SK-N-SH (cell line): ENCODE results near the gene SMOC1. TPM values are rescaled to one million over a fixed set of nuclear protein-coding genes. Genes with fewer than 3 reads are reported as not detected.

Experiments
- CTCF ChIA-PET: fragments of 300-600, 350-600 bp; formaldehyde crosslinking; extraction: SDS; loops from one replicate; lab custom pipeline; 2021; lab: Yijun Ruan, JAX
- POLR2A ChIA-PET: fragments of 350-600 bp; sonication (Branson Sonifier 250); formaldehyde crosslinking; extraction: SDS; loops from one replicate; lab custom pipeline; 2020; ENCODE audit warnings: antibody characterized with exemption, inconsistent platforms; lab: Yijun Ruan, JAX
- DNase-seq: peaks from one replicate; pipeline ENCODE4 v3.0.0; 2012
- H2AFZ ChIP-seq: fragments of 200-600 bp; sonication (generic); 2 replicates; pipeline ENCODE4 v1.8.1; 2016; ENCODE audit warnings: antibody characterized with exemption, mild to moderate bottlenecking, low read depth
- H3F3A ChIP-seq: fragments of 200-600 bp; sonication (generic); replicated peaks from 2 replicates; pipeline ENCODE3; 2016; ENCODE audit warnings: antibody characterized with exemption, mild to moderate bottlenecking; ENCODE audit not compliant: insufficient read depth
- H3K27ac ChIP-seq, 2 experiments: fragments of 200-500 bp in 1 of 2; fragments of 200-600 bp in 1 of 2; sonication (Bioruptor generic) in 1 of 2; sonication (generic), shearing (Covaris generic) in 1 of 2; 2 replicates each; pipeline versions ENCODE4 v1.5.1 to v1.6.1; 2014 to 2016; ENCODE audit warnings: low read depth in 2 of 2, inconsistent platforms in 1 of 2, low read length in 1 of 2, mild to moderate bottlenecking in 1 of 2, mixed read lengths in 1 of 2
- H3K27me3 ChIP-seq: fragments of 200-600 bp; sonication (generic), shearing (Covaris generic); 2 replicates; pipeline ENCODE4 v1.6.1; 2016; ENCODE audit warnings: mixed run types; ENCODE audit not compliant: insufficient read depth
- H3K36me3 ChIP-seq, 2 experiments: fragments of 200-500 bp in 1 of 2; fragments of 200-600 bp in 1 of 2; sonication (Bioruptor generic) in 1 of 2; sonication (generic) in 1 of 2; replicated peaks in 1 of 2; 2 replicates each; pipeline versions ENCODE3 to v1.5.1; 2014 to 2016; ENCODE audit warnings: low read length in 1 of 2, mild to moderate bottlenecking in 1 of 2; ENCODE audit not compliant: insufficient read depth in 2 of 2, control insufficient read depth in 1 of 2
- H3K4me1 ChIP-seq, 2 experiments: fragments of 200-500 bp in 1 of 2; fragments of 200-600 bp in 1 of 2; sonication (Bioruptor generic) in 1 of 2; sonication (generic), shearing (Covaris generic) in 1 of 2; 2 replicates each; pipeline versions ENCODE4 v1.5.1 to v1.6.1; 2014 to 2016; ENCODE audit warnings: low read depth in 1 of 2, low read length in 1 of 2, mixed run types in 1 of 2; ENCODE audit not compliant: insufficient read depth in 2 of 2, control insufficient read depth in 1 of 2
- H3K4me2 ChIP-seq: fragments of 200-600 bp; sonication (generic), shearing (Covaris generic); 2 replicates; pipeline ENCODE4 v1.6.1; 2017; ENCODE audit warnings: mixed run types
- H3K4me3 ChIP-seq, 2 experiments: fragments of 200-500 bp in 1 of 2; fragments of 200-600 bp in 1 of 2; sonication (Bioruptor generic) in 1 of 2; sonication (generic), shearing (Covaris generic) in 1 of 2; 2 replicates each; pipeline versions ENCODE4 v1.5.1 to v1.8.1; 2014 to 2016; ENCODE audit warnings: low read depth in 2 of 2, inconsistent platforms in 1 of 2, low read length in 1 of 2, mild to moderate bottlenecking in 1 of 2, mixed read lengths in 1 of 2, moderate library complexity in 1 of 2
- H3K79me2 ChIP-seq: fragments of 200-600 bp; sonication (generic); 2 replicates; pipeline ENCODE4 v1.8.1; 2017; ENCODE audit warnings: mild to moderate bottlenecking; ENCODE audit not compliant: insufficient read depth
- H3K9ac ChIP-seq: fragments of 200-600 bp; sonication (generic); 2 replicates; pipeline ENCODE4 v1.6.1; 2017; ENCODE audit warnings: mixed run types
- H3K9me2 ChIP-seq: fragments of 200-600 bp; sonication (generic); 2 replicates; pipeline ENCODE4 v1.6.1; 2017; ENCODE audit warnings: mixed run types
- H3K9me3 ChIP-seq: fragments of 200-600 bp; sonication (generic); 2 replicates; pipeline ENCODE4 v1.6.1; 2017; ENCODE audit warnings: mixed run types, mild to moderate bottlenecking, moderate library complexity
- H4K20me1 ChIP-seq: fragments of 200-600 bp; sonication (generic); 2 replicates; pipeline ENCODE4 v1.6.1; 2017; ENCODE audit warnings: mild to moderate bottlenecking, mixed run types; ENCODE audit not compliant: insufficient read depth
- CHD2 ChIP-seq: fragments of 150-350 bp; IDR thresholded peaks from 2 replicates; pipeline ENCODE4 v1.6.1; 2018; ENCODE audit warnings: low read length; ENCODE audit not compliant: partially characterized antibody
- FOSL2 ChIP-seq: IDR thresholded peaks from 2 replicates; pipeline ENCODE4 v1.4.0; 2012; ENCODE audit warnings: low read depth, mild to moderate bottlenecking, moderate library complexity, borderline replicate concordance
- GABPA ChIP-seq: IDR thresholded peaks from 2 replicates; pipeline ENCODE4 v1.4.0; 2012; ENCODE audit warnings: low read depth, mild to moderate bottlenecking
- GATA2 ChIP-seq: sonication (generic); formaldehyde crosslinking; IDR thresholded peaks from 2 replicates; pipeline ENCODE4 v1.5.0; 2020; ENCODE audit warnings: mild to moderate bottlenecking, missing genetic modification reagents
- MXI1 ChIP-seq: IDR thresholded peaks from 2 replicates; pipeline ENCODE4 v1.6.1; 2012; ENCODE audit warnings: mild to moderate bottlenecking, low read depth, low read length, improper control_type of control experiment
- NFIC ChIP-seq: IDR thresholded peaks from 2 replicates; pipeline ENCODE4 v1.4.0; 2012; ENCODE audit warnings: borderline replicate concordance
- RFX5 ChIP-seq: IDR thresholded peaks from 2 replicates; pipeline ENCODE4 v1.6.1; 2012; ENCODE audit warnings: mild to moderate bottlenecking, improper control_type of control experiment, low read length
- YY1 ChIP-seq: IDR thresholded peaks from 2 replicates; pipeline ENCODE4 v1.4.0; 2012; ENCODE audit warnings: low read depth, mild to moderate bottlenecking
- WGBS: methylation state at CpG from one replicate; pipeline ENCODE4 v1.1.6; 2017; ENCODE audit warnings: low lambda C conversion rate; 5-methylcytosine and 5-hydroxymethylcytosine counted together
- polyA plus RNA-seq, 3 experiments: library from polyadenylated mRNA; depleted of rRNA; stranded (reverse); fragments of >200 nt; gene quantifications; 2 replicates each; pipeline ENCODE4 v1.2.3, GENCODE V29; 2012
- TF ChIP-seq, protein P1 (sequence below): fragments of 200-600 bp; sonication (generic); IDR thresholded peaks from 2 replicates; pipeline ENCODE4 v1.6.1; 2017; ENCODE audit warnings: antibody characterized with exemption, mild to moderate bottlenecking, moderate library complexity

The SMOC1 gene
- polyA plus RNA-seq, 1 of the 3 experiments (the other 2 are of a cell fraction) = not detected

DNA sequence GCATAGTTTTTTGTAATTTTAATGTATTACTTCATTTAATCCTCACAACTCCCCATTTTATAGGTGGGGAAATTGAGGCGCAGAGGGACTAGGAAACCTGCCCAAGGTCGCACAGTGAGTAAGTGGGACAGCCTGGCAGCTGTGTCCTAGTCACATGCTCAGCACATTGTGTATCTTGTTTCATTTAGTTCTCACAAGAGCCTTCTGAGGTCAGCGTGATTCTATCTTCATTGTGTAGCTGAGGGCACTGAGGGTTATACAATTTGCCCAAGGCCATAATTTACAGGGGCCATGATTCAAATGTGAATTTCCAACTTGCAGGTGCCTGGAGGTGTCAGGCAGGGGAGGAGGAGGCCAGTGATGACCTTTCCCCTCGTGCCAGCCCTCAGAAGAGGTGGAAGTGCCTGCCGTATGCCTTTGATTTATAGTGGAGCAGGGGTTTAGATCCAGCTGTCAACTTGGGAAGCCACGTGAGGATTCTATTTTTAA is 30.3 kb upstream of the SMOC1 start:
- 34% methylated on average over 6 of the region's 6 CpGs for WGBS
- DNase-seq = no peak
- Histone ChIP-seq H3K79me2 (no peaks in the 10 kb centered on the region), H3K4me2 (no peak overlapping the region), H3K4me1 (no peaks in the 10 kb centered on the region; a peak in 1 of 4 replicates), H3F3A (no peaks in the 10 kb centered on the region), H3K27me3 (no peaks in the 10 kb centered on the region), H3K27ac (no peak overlapping the region), H4K20me1 (no peaks in the 10 kb centered on the region), H3K4me3 (no peak overlapping the region), H3K9me3 (no peaks in the 10 kb centered on the region), H2AFZ (no peak overlapping the region), H3K9me2 (no peaks in the 10 kb centered on the region), H3K9ac (no peak overlapping the region), H3K36me3 (no peaks in the 10 kb centered on the region)
- POLR2A ChIA-PET = no interaction called here
- TF ChIP-seq CHD2 = no peak
- TF ChIP-seq YY1 = no peak
- CTCF ChIA-PET = interaction anchor here (0.9 to 1.2 kb wide), 3 partner anchors 10 to 179 kb away, joined by 3 read pairs; no protein-coding TSS in a partner anchor

DNA sequence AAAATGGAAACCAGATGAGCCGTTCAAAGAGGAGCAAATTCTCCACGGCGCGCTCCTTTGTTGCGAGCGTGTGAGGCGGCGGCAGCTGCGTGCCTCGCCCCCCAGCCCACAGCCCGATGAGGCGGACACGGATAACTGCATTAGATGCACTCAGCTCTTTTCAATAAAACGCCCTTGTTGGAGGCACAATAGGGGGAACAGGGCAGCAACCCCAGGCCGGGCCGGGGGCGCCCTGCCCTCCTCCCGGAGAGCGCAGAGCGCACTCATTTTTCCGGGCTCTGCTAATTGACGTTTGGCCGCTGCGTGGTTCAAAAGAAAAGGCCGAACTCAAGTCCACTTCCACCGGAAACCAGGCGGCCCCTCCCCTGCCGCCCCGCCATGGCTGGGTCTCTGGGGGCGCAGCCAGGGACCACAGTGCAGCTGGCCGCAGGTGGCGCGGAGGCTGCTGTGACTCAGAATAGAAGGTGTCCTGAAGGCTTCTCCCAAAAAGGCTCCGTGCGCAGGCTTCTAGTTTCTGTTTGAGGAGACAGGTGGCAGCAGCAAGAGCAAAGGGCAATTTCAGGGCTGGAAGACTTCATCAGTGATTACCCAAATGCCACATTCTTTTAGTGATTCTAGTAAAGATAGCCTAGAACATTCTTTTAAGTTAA is 29.0 kb upstream of the SMOC1 start:
- H3K27me3 ChIP-seq = no peaks in the 10 kb centered on the region
- TF ChIP-seq, protein P1, sequence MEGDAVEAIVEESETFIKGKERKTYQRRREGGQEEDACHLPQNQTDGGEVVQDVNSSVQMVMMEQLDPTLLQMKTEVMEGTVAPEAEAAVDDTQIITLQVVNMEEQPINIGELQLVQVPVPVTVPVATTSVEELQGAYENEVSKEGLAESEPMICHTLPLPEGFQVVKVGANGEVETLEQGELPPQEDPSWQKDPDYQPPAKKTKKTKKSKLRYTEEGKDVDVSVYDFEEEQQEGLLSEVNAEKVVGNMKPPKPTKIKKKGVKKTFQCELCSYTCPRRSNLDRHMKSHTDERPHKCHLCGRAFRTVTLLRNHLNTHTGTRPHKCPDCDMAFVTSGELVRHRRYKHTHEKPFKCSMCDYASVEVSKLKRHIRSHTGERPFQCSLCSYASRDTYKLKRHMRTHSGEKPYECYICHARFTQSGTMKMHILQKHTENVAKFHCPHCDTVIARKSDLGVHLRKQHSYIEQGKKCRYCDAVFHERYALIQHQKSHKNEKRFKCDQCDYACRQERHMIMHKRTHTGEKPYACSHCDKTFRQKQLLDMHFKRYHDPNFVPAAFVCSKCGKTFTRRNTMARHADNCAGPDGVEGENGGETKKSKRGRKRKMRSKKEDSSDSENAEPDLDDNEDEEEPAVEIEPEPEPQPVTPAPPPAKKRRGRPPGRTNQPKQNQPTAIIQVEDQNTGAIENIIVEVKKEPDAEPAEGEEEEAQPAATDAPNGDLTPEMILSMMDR = no peak
- no peak for TF ChIP-seq MXI1
- TF ChIP-seq GABPA = no peak
- TF ChIP-seq NFIC = no peak
- no peaks in the 10 kb centered on the region for H3F3A ChIP-seq
- no peaks in the 10 kb centered on the region for H3K9me3 ChIP-seq
- H3K36me3 ChIP-seq = no peaks in the 10 kb centered on the region
- H3K4me2 ChIP-seq = no peak overlapping the region
- no peak overlapping the region for H2AFZ ChIP-seq
- POLR2A ChIA-PET = no interaction called here
- H3K27ac ChIP-seq = no peak overlapping the region
- no peaks in the 10 kb centered on the region for H3K79me2 ChIP-seq
- H3K4me3 ChIP-seq = no peak overlapping the region
- no peaks in the 10 kb centered on the region for H4K20me1 ChIP-seq
- CTCF ChIA-PET = interaction anchor here (0.8 to 1.5 kb wide), 4 partner anchors 11 to 178 kb away, joined by 3 to 5 read pairs (median 3); partner anchors contain the start of gene SMOC1
- no peaks in the 10 kb centered on the region; a peak in 1 of 4 replicates for H3K4me1 ChIP-seq
- no peak for DNase-seq
- no peak overlapping the region for H3K9ac ChIP-seq
- WGBS = 79% methylated on average over 21 of the region's 35 CpGs
- H3K9me2 ChIP-seq = no peaks in the 10 kb centered on the region

- no peak overlapping the region for H3K4me3 ChIP-seq
- H2AFZ ChIP-seq = no peak overlapping the region
- H3K9me2 ChIP-seq = no peaks in the 10 kb centered on the region
- no peak overlapping the region for H3K9ac ChIP-seq
- 9% methylated on average over 2 of the region's 2 CpGs for WGBS
- H3K36me3 ChIP-seq = no peaks in the 10 kb centered on the region
- H3K27ac ChIP-seq = no peak overlapping the region
- H3K4me2 ChIP-seq = no peak overlapping the region
- DNase-seq = no peak
- TF ChIP-seq FOSL2 = no peak
- TF ChIP-seq, protein P1 = no peak
- TF ChIP-seq RFX5 = no peak
- TF ChIP-seq CHD2 = no peak
- TF ChIP-seq GATA2 (CRISPR knock-in tag) = no peak
- no peak for TF ChIP-seq NFIC
- CTCF ChIA-PET = interaction anchor here (1.2 to 1.5 kb wide), 2 partner anchors 28 to 177 kb away, joined by 3 to 5 read pairs; partner anchors contain the start of gene SMOC1
- no peaks in the 10 kb centered on the region for H3K9me3 ChIP-seq
- H3K27me3 ChIP-seq = no peaks in the 10 kb centered on the region
- no peaks in the 10 kb centered on the region for H3K79me2 ChIP-seq
- no peaks in the 10 kb centered on the region; a peak in 1 of 4 replicates for H3K4me1 ChIP-seq
- H3F3A ChIP-seq = no peaks in the 10 kb centered on the region
- POLR2A ChIA-PET = no interaction called here
- H4K20me1 ChIP-seq = no peaks in the 10 kb centered on the region
Measured at GRCh38 chr14:69850736-69851112, 28.5 kb upstream of the SMOC1 start.
